Upper lobe of right lung (tissue), 1 donor: Measurements from ENCODE around the gene UQCRFS1. TPM values are rescaled to one million over a fixed set of nuclear protein-coding genes. Genes with fewer than 3 reads are reported as not detected.
A peak's percentile ranks its signal among the peaks of the same experiment; 100 is the strongest.

Experiments
- ATAC-seq: fragments of 200-7000 bp; cut with Tn5 transposase; one replicate; pipeline ENCODE4 v1.9.1; 2020; ENCODE audit warnings: mild to moderate bottlenecking, moderate library complexity
- DNase-seq: peaks from one replicate; pipeline ENCODE4 v3.0.0-alpha.2; 2020
- H3K27ac ChIP-seq: fragments of 200-600 bp; one replicate; pipeline ENCODE4 v1.8.0; 2022
- H3K27me3 ChIP-seq: fragments of 200-600 bp; one replicate; pipeline ENCODE4 v1.8.0; 2022; ENCODE audit warnings: mild to moderate bottlenecking
- H3K36me3 ChIP-seq: fragments of 200-600 bp; one replicate; pipeline ENCODE4 v1.8.0; 2022
- H3K4me1 ChIP-seq: fragments of 200-600 bp; one replicate; pipeline ENCODE4 v1.8.0; 2022
- H3K4me3 ChIP-seq: fragments of 200-600 bp; one replicate; pipeline ENCODE4 v1.8.0; 2022; ENCODE audit warnings: mild to moderate bottlenecking
- H3K9me3 ChIP-seq: fragments of 200-600 bp; one replicate; pipeline ENCODE4 v1.8.0; 2022
- CTCF ChIP-seq: fragments of 200-600 bp; IDR thresholded peaks from one replicate; pipeline ENCODE4 v1.8.0; 2022; ENCODE audit warnings: antibody characterized with exemption
- intact Hi-C: fragments of 100-400 bp; cut with DNase I; formaldehyde crosslinking; loops from one replicate; pipeline ENCODE4 v1.11.0; 2022
- long read RNA-seq: library from polyadenylated mRNA; unstranded; transcript quantifications from one replicate; pipeline ENCODE4 v2.0.0, GENCODE V29; 2021
- total RNA-seq: library from RNA; stranded (reverse); fragmentation: NEBNext Ultra II Directional; extraction: Animal tissue kit (Norgen Biotek cat#: 25700); gene quantifications from one replicate; pipeline ENCODE4 v1.2.1, GENCODE V29; 2021
- donor health status: DM: no; HTN: yes; CAD: no; lungs with severe emphysema.

The UQCRFS1 gene
- total RNA-seq, result 21.7 TPM
- long read RNA-seq, transcript UQCRFS1-201 (2 exons, 3,475 nt), result major isoform, 113 of 118 reads
- long read RNA-seq, partial matches to known transcripts, result 0 of 118 reads
- long read RNA-seq, other reads (novel, unspliced or antisense), result 5 of 118 reads

- intact Hi-C loops, result no loop called here
- ATAC-seq, result peak; percentile 99
- H3K36me3 ChIP-seq, result no peaks in the 10 kb centered on the region
Measured at GRCh38 chr19:29212648-29213573, at the start of gene UQCRFS1. UQCRFS1 (minus strand) TSS chr19:29213151; CDS start chr19:29213118, 33 bp downstream.

GRCh38 chr19:29262085-29262484, 49.1 kb upstream of the UQCRFS1 start:
- H3K36me3 ChIP-seq, result no peaks in the 10 kb centered on the region
- H3K27me3 ChIP-seq, result peaks cover 7% of the 10 kb centered on the region
- no peak for TF ChIP-seq CTCF
- H3K9me3 ChIP-seq, result no peaks in the 10 kb centered on the region
- H3K4me1 ChIP-seq, result no peaks in the 10 kb centered on the region
- no peak for DNase-seq
- intact Hi-C loops, result no loop called here
- H3K27ac ChIP-seq, result no peak overlapping the region
- no peak for ATAC-seq
- H3K4me3 ChIP-seq, result no peak overlapping the region

More at GRCh38 chr19:29212648-29213573, at the start of gene UQCRFS1:
- DNase-seq, result peak; percentile 98
- no peak for TF ChIP-seq CTCF
- Histone ChIP-seq H3K4me3 (peak within 1 kb of the TSS; percentile 76), H3K9me3 (no peaks in the 10 kb centered on the region), H3K4me1 (peaks cover 20% of the 10 kb centered on the region), H3K27ac (peak within 1 kb of the TSS; percentile 93), H3K27me3 (no peaks in the 10 kb centered on the region)

- H3K4me1 ChIP-seq, result no peaks in the 10 kb centered on the region
- no peaks in the 10 kb centered on the region for H3K9me3 ChIP-seq
- ATAC-seq, result peak; percentile 45
- TF ChIP-seq CTCF, result peak; percentile 31
- peaks cover 7% of the 10 kb centered on the region for H3K27me3 ChIP-seq
- no peak overlapping the region for H3K27ac ChIP-seq
- DNase-seq, result no peak
- no peaks in the 10 kb centered on the region for H3K36me3 ChIP-seq
- intact Hi-C loops, result no loop called here
- H3K4me3 ChIP-seq, result no peak overlapping the region
Measured at GRCh38 chr19:29260477-29261317, 47.7 kb upstream of the UQCRFS1 start.

GRCh38 chr19:29259867-29260281, 46.9 kb upstream of the UQCRFS1 start:
- Histone ChIP-seq H3K27me3 (peaks cover 9% of the 10 kb centered on the region), H3K4me1 (no peaks in the 10 kb centered on the region), H3K9me3 (no peaks in the 10 kb centered on the region), H3K27ac (no peak overlapping the region), H3K36me3 (no peaks in the 10 kb centered on the region), H3K4me3 (no peak overlapping the region)
- TF ChIP-seq CTCF, result no peak
- intact Hi-C loops, result no loop called here
- ATAC-seq, result no peak
- no peak for DNase-seq

GRCh38 chr19:29259153-29259552, 46.2 kb upstream of the UQCRFS1 start:
- intact Hi-C loops, result no loop called here

More at GRCh38 chr19:29259153-29259552, 46.2 kb upstream of the UQCRFS1 start:
- H3K9me3 ChIP-seq, result no peaks in the 10 kb centered on the region
- ATAC-seq (no peak), DNase-seq (no peak)
- peaks cover 12% of the 10 kb centered on the region for H3K27me3 ChIP-seq
- H3K27ac ChIP-seq, result no peak overlapping the region
- no peak for TF ChIP-seq CTCF
- no peaks in the 10 kb centered on the region for H3K36me3 ChIP-seq
- no peaks in the 10 kb centered on the region for H3K4me1 ChIP-seq
- H3K4me3 ChIP-seq, result no peak overlapping the region
